ENCODE data around the gene WIPF1. TPM values are rescaled to one million over a fixed set of nuclear protein-coding genes. Genes with fewer than 3 reads are reported as not detected.

The WIPF1 gene
- total RNA-seq, 4 donors from 2014 or later: 3.1 to 8.4 (median 4.9) TPM

GRCh38 chr2:174580951-174581350 lies 16.7 kb downstream of the WIPF1 start:
- Histone ChIP-seq H3K27me3 (no peaks in the 10 kb centered on the region), H3K9me3 (no peaks in the 10 kb centered on the region), H3K4me1 (no peaks in the 10 kb centered on the region), H3K27ac (no peak overlapping the region), H3K36me3 (no peaks in the 10 kb centered on the region), H3K4me3 (no peak overlapping the region)
- DNase-seq: no peak
- intact Hi-C loops (cut with DNase I; ENCODE audit: low total_unique reads) (no loop called here), in situ Hi-C loops (cut with MboI; ENCODE audit: low sequenced_read_pairs in 4 of 4) (no loop called here)
- TF ChIP-seq POLR2A (IDR thresholded peaks at IDR 0.05): no peak
- TF ChIP-seq CTCF (IDR thresholded peaks at IDR 0.05 in 4 of 5, conservative IDR thresholded peaks at IDR 0.05 in 1 of 5): no peak
- no peak for ATAC-seq

GRCh38 chr2:174577967-174578589 lies 19.5 kb downstream of the WIPF1 start:
- DNase-seq (no peak), ATAC-seq (no peak)
- Histone ChIP-seq H3K27ac (no peak overlapping the region), H3K4me3 (no peak overlapping the region), H3K4me1 (no peaks in the 10 kb centered on the region), H3K27me3 (no peaks in the 10 kb centered on the region), H3K36me3 (no peaks in the 10 kb centered on the region), H3K9me3 (no peaks in the 10 kb centered on the region)
- TF ChIP-seq CTCF (IDR thresholded peaks at IDR 0.05 in 4 of 5, conservative IDR thresholded peaks at IDR 0.05 in 1 of 5) (peak in 2 of 5 experiments; percentile 17 to 26), POLR2A (IDR thresholded peaks at IDR 0.05) (no peak)
- intact Hi-C loops (cut with DNase I; ENCODE audit: low total_unique reads) (no loop called here), in situ Hi-C loops (cut with MboI; ENCODE audit: low sequenced_read_pairs in 4 of 4) (no loop called here)

- ATAC-seq (no peak), DNase-seq (no peak)
- no peaks in the 10 kb centered on the region for H3K9me3 ChIP-seq
- peaks cover 0 to 9% of the 10 kb centered on the region in 2 donors for H3K36me3 ChIP-seq
- TF ChIP-seq CTCF (IDR thresholded peaks at IDR 0.05 in 4 of 5, conservative IDR thresholded peaks at IDR 0.05 in 1 of 5) (no peak), POLR2A (IDR thresholded peaks at IDR 0.05) (no peak)
- no peaks in the 10 kb centered on the region for H3K4me1 ChIP-seq
- no peak overlapping the region for H3K27ac ChIP-seq
- intact Hi-C loops (cut with DNase I; ENCODE audit: low total_unique reads) (no loop called here), in situ Hi-C loops (cut with MboI; ENCODE audit: low sequenced_read_pairs in 4 of 4) (no loop called here)
- no peak overlapping the region for H3K4me3 ChIP-seq
- no peaks in the 10 kb centered on the region for H3K27me3 ChIP-seq
Observed at GRCh38 chr2:174575124-174575776, 22.4 kb downstream of the WIPF1 start.

- intact Hi-C loops (cut with DNase I; ENCODE audit: low total_unique reads) (no loop called here), in situ Hi-C loops (cut with MboI; ENCODE audit: low sequenced_read_pairs in 4 of 4) (no loop called here)
- Histone ChIP-seq H3K9me3 (no peaks in the 10 kb centered on the region), H3K4me1 (no peaks in the 10 kb centered on the region), H3K27ac (no peak overlapping the region), H3K27me3 (no peaks in the 10 kb centered on the region), H3K36me3 (peaks cover 0 to 9% of the 10 kb centered on the region in 2 donors), H3K4me3 (no peak overlapping the region)
- ATAC-seq (no peak), DNase-seq (no peak)
- no peak for TF ChIP-seq CTCF (IDR thresholded peaks at IDR 0.05 in 4 of 5, conservative IDR thresholded peaks at IDR 0.05 in 1 of 5)
- TF ChIP-seq POLR2A (IDR thresholded peaks at IDR 0.05): no peak
Observed at GRCh38 chr2:174574657-174575056, 22.9 kb downstream of the WIPF1 start.
